GM12864 (cell line): ENCODE measurements around the gene TCAP.

ENCODE experiments used
- DNase-seq: peaks from one replicate; pipeline ENCODE4 v3.0.0-alpha.2; 2011; ENCODE audit warnings: low read depth
- H3K4me3 ChIP-seq: 2 replicates; pipeline ENCODE4 v1.5.1; 2011; ENCODE audit warnings: mild to moderate bottlenecking, low read depth, low read length, control low read depth
- CTCF ChIP-seq: IDR thresholded peaks from 2 replicates; pipeline ENCODE4 v1.5.1; 2011; ENCODE audit warnings: low read depth, mild to moderate bottlenecking, moderate library complexity, low read length, control low read depth, inconsistent platforms; ENCODE audit errors: missing control alignments

The TCAP gene

DNA sequence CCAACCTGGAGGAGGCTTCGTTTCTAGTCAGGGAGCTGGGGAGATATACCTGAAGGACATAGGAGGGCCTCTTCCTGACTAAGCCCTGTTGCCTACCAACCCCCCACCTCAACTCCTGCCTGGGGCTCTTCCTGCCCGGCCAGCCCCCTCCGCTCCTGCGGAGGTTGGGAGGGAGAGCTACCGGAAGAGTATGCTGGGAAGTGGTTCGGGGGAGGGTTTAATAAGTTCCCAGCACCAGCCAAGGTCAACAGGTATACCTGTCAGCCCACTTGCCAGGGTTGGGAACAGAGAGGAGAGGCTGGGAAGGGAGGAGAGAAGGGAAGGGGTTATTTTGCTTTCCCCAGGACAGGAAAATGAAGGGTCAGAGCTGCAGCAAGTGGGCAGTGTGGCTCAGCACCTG, 33.7 kb upstream of the TCAP start:
- no peak for DNase-seq
- H3K4me3 ChIP-seq: no peak overlapping the region

GRCh38 chr17:39632153-39632941, 32.8 kb upstream of the TCAP start:
- H3K4me3 ChIP-seq: no peak overlapping the region
- DNase-seq: no peak
- no peak for TF ChIP-seq CTCF

More for the DNA sequence above, 33.7 kb upstream of the TCAP start:
- TF ChIP-seq CTCF: no peak

DNA sequence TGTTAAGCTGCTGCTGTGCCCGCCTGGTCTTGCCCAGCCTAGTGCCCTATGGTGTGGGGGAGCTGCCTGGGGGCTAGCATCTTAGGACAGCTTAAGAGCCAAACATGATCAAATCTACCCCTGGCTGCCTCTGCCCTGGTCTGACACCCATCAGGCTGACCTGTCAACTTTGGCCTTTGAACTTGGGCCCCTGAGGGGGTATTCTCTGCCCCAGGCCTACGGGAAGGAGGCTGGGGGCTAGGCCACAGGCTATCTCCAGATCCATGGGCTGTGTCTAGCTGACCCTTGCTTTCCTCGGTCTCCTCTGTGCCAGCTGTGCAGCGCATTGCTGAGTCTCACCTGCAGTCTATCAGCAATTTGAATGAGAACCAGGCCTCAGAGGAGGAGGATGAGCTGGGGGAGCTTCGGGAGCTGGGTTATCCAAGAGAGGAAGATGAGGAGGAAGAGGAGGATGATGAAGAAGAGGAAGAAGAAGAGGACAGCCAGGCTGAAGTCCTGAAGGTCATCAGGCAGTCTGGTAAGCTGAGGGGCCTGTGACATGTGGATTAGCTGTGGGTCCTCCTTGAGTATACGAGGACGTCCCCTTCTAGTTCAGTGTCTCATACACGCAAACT, 31.5 kb upstream of the TCAP start:
- no peak overlapping the region for H3K4me3 ChIP-seq
- DNase-seq: no peak
- TF ChIP-seq CTCF: no peak

- no peak for DNase-seq
- H3K4me3 ChIP-seq: no peak overlapping the region
Measured at GRCh38 chr17:39634384-39634871, 30.7 kb upstream of the TCAP start.

GRCh38 chr17:39635614-39636176, 29.5 kb upstream of the TCAP start:
- no peak for TF ChIP-seq CTCF
- no peak for DNase-seq
- H3K4me3 ChIP-seq: no peak overlapping the region

More at GRCh38 chr17:39634384-39634871, 30.7 kb upstream of the TCAP start:
- TF ChIP-seq CTCF: peak; percentile 69

DNA sequence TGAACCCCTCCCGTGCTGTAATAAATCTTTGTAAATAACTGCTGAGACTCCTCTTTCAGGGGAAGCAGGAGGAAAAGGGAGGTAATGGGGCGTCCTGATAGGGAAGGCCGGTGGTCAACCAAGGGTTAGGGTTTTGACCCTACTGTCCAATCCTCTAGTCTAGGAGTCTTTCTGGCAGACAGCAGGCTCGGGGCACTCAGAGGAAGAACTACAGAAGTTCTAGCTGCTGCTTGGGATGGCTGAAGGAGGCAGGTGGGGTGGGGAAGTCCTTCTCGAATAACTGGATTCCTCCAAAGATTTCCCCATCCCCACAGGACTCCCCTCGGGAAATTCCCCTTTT, 28.6 kb upstream of the TCAP start:
- no peak for DNase-seq
- peak overlapping the region; percentile 84 for H3K4me3 ChIP-seq
- no peak for TF ChIP-seq CTCF
